Measurements from ENCODE around the gene WDR91. TPM values are rescaled to one million over a fixed set of nuclear protein-coding genes. Genes with fewer than 3 reads are reported as not detected.

The WDR91 gene
- total RNA-seq, 1 experiment from 2014 or later, result 10.1 TPM

GRCh38 chr7:135156290-135156689 lies 55.0 kb downstream of the WDR91 start:
- CTCF ChIA-PET, result no interaction called here
- POLR2A ChIA-PET, result no interaction called here
- H3K27ac ChIP-seq (ENCODE audit: low read depth, low read length), result no peak overlapping the region

GRCh38 chr7:135154734-135155133 lies 56.6 kb downstream of the WDR91 start:
- ChIA-PET CTCF (no interaction called here), POLR2A (no interaction called here), RAD21 (ENCODE audit: low non-redundant PET in 1 of 2, low total read pairs in 2 of 2, uncharacterized antibody in 2 of 2, unreplicated experiment in 2 of 2) (no interaction called here)
- TF ChIP-seq ZFX (IDR thresholded peaks at IDR 0.05), result no peak
- no peak for TF ChIP-seq POLR2AphosphoS5 (IDR thresholded peaks at IDR 0.05; ENCODE audit: low read depth, low read length)
- TF ChIP-seq EZH2 (IDR thresholded peaks at IDR 0.05), result no peak
- TF ChIP-seq ATF3 (IDR thresholded peaks at IDR 0.05), result no peak
- TF ChIP-seq POLR2A (IDR thresholded peaks at IDR 0.05; ENCODE audit: borderline replicate concordance, extremely low read depth, insufficient read depth, insufficient read length), result no peak
- TF ChIP-seq ELF1 (IDR thresholded peaks at IDR 0.05; ENCODE audit: borderline replicate concordance, low read depth), result no peak
- no peak for TF ChIP-seq CEBPB (IDR thresholded peaks at IDR 0.05; ENCODE audit: low read depth)
- TF ChIP-seq SIN3A (IDR thresholded peaks at IDR 0.05; ENCODE audit: low read depth), result no peak
- TF ChIP-seq FOSL1 (IDR thresholded peaks at IDR 0.05; ENCODE audit: low read depth), result no peak
- no peak for TF ChIP-seq ZNF274 (IDR thresholded peaks at IDR 0.05; ENCODE audit: low read depth, low read length)
- no peak for TF ChIP-seq EGR1 (IDR thresholded peaks at IDR 0.05; ENCODE audit: low read depth)
- no peaks in the 10 kb centered on the region for H3K27me3 ChIP-seq (ENCODE audit: insufficient read depth, low read length)
- ATAC-seq, result no peak
- H2AFZ ChIP-seq (ENCODE audit: low read depth, low read length, poor library complexity, severe bottlenecking), result no peak overlapping the region
- intact Hi-C loops (cut with micrococcal nuclease), result no loop called here
- H3K9me3 ChIP-seq (ENCODE audit: control insufficient read depth in 1 of 2, insufficient read depth in 1 of 2, low read depth in 1 of 2, low read length in 2 of 2), result peaks cover 5 to 11% of the 10 kb centered on the region in 2 experiments
- no peaks in the 10 kb centered on the region for H3K9me2 ChIP-seq (ENCODE audit: insufficient read depth)
- DNase-seq (ENCODE audit: low read depth, low spot score), result no peak
- H3K36me3 ChIP-seq (ENCODE audit: control insufficient read depth in 1 of 2, insufficient read depth in 2 of 2, low read length in 2 of 2), result no peaks in the 10 kb centered on the region
- no TSS peak for BruUV-seq (replicated peaks)
- no peak overlapping the region for H3K4me3 ChIP-seq (replicated peaks in 1 of 2; ENCODE audit: low read depth in 1 of 2, low read length in 2 of 2)
- H3K4me1 ChIP-seq (ENCODE audit: control insufficient read depth in 1 of 2, insufficient read depth in 2 of 2, low read length in 2 of 2), result peaks cover 5 to 7% of the 10 kb centered on the region in 2 experiments
- no peaks in the 10 kb centered on the region for H4K20me1 ChIP-seq (ENCODE audit: insufficient read depth)
- H3K4me2 ChIP-seq (ENCODE audit: low read length), result no peak overlapping the region
- H3K27ac ChIP-seq (ENCODE audit: low read depth, low read length), result no peak overlapping the region
- no peaks in the 10 kb centered on the region for H3K79me2 ChIP-seq (ENCODE audit: insufficient read depth, low read length)
- H3K9ac ChIP-seq (ENCODE audit: low read length), result no peak overlapping the region

More at GRCh38 chr7:135156290-135156689, 55.0 kb downstream of the WDR91 start:
- Histone ChIP-seq H3K9me2 (ENCODE audit: insufficient read depth) (no peaks in the 10 kb centered on the region), H3K36me3 (ENCODE audit: control insufficient read depth in 1 of 2, insufficient read depth in 2 of 2, low read length in 2 of 2) (no peaks in the 10 kb centered on the region), H2AFZ (ENCODE audit: low read depth, low read length, poor library complexity, severe bottlenecking) (no peak overlapping the region), H3K9ac (ENCODE audit: low read length) (no peak overlapping the region), H3K9me3 (ENCODE audit: control insufficient read depth in 1 of 2, insufficient read depth in 1 of 2, low read depth in 1 of 2, low read length in 2 of 2) (peaks cover 5 to 11% of the 10 kb centered on the region in 2 experiments), H3K27me3 (ENCODE audit: insufficient read depth, low read length) (no peaks in the 10 kb centered on the region), H3K4me3 (replicated peaks in 1 of 2; ENCODE audit: low read depth in 1 of 2, low read length in 2 of 2) (no peak overlapping the region), H3K4me1 (ENCODE audit: control insufficient read depth in 1 of 2, insufficient read depth in 2 of 2, low read length in 2 of 2) (peaks cover 18 to 22% of the 10 kb centered on the region in 2 experiments), H3K4me2 (ENCODE audit: low read length) (no peak overlapping the region), H3K79me2 (ENCODE audit: insufficient read depth, low read length) (no peaks in the 10 kb centered on the region), H4K20me1 (ENCODE audit: insufficient read depth) (no peaks in the 10 kb centered on the region)
- RAD21 ChIA-PET (ENCODE audit: low non-redundant PET in 1 of 2, low total read pairs in 2 of 2, uncharacterized antibody in 2 of 2, unreplicated experiment in 2 of 2), result no interaction called here
- no peak for DNase-seq (ENCODE audit: low read depth, low spot score)
- TF ChIP-seq ATF3 (IDR thresholded peaks at IDR 0.05) (no peak), CBX3 (IDR thresholded peaks at IDR 0.05; ENCODE audit: low read depth) (peak; percentile 36; the same call in 1 of the 2 replicates)
- intact Hi-C loops (cut with micrococcal nuclease), result no loop called here
- BruUV-seq (replicated peaks), result no TSS peak
- ATAC-seq, result no peak
